ENCODE results near the gene CBARP. TPM values are rescaled to one million over a fixed set of nuclear protein-coding genes. Genes with fewer than 3 reads are reported as not detected.

CBARP gene
- total RNA-seq, 1 donor from 2014 or later = 0.10 TPM

DNA sequence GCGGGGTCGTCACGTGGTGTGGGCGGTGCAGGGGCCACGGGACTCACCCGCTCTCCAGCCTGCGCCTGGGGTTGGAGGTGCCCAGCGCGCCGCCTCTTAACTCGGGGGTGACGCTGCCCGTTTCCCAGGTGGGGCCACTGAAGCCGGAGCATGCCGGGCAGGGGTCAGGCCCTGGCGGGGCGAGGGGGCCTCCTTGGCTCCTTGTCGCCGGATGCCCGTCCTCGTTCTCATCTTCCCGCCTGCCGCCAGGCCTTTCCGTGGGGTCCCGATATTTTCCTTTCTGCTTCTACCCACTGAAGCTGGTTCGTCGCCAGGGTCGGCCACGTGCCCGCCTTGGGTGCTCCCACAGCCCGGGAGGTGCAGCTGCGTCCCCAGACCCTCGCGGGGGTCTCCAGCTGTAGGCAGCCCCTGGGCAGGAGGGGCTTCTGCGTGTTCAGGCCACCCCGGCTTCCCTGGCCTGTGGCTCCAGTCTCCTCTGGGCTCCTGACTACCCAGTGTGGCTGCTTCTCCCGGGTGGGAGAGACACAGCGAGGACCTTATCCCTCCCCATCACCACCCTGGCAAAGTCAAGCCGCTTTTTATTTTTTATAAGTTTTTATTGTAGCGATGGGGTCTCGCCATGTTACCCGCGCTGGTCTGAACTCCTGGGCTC lies 38.3 kb upstream of the CBARP start:
- intact Hi-C loops (cut with micrococcal nuclease) = loop anchor here (1.0 to 2.0 kb wide), 4 partner anchors 10 to 131 kb away; partner anchors contain the start of genes DAZAP1 and NDUFS7

- intact Hi-C loops (cut with micrococcal nuclease) = loop anchor here (1.0 to 2.0 kb wide), 3 partner anchors 9 to 108 kb away; partner anchors contain the start of gene NDUFS7
These were observed 37.6 kb upstream of the CBARP start, which contains the start of gene FAM174C for GRCh38 chr19:1275260-1275975. Gene FAM174C, plus strand, starts transcription at chr19:1275530. Its CDS starts 20 bp downstream, at chr19:1275550.

- intact Hi-C loops (cut with micrococcal nuclease) = loop anchor here (1.0 to 2.0 kb wide), 3 partner anchors 9 to 108 kb away; partner anchors contain the start of gene NDUFS7
These were observed 37.1 kb upstream of the CBARP start for GRCh38 chr19:1274852-1275259.

DNA sequence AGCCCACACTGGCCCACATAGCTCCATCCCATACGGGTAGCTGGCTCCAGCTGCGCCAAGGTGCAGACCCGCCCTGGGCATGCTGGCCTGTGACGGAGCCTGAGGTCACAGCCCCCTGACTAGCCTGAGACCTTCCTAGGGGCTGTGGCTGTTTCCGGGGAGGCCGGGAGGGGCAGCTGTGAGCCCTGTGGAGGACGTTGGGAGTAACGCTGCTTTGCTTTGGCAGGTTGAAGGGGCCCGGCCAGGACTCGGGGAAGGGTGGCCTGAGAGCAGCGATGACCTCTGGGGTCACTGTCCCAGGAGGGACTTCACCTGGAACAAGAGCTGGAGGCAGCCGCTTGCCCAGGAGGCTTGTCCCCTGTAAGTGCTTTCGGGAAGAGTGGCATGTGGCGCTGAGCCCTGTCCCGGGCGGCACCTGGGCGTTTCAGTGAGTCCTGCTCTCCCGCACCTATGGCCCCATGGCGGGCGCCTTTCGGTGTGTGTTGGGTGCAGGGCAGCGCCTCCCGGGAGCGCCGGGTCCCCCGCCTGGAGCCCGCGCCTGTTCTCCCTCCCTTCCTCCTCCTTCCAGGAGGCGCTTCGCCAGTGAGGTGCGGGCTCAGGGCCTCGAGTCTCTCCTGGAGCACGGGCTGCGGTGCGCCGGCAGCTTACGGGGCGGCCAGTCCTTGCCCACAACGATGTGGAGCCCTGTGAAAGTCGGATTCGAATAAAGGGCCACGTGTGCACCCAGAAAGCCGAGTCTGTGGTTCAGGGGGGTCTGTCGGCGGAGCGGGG lies 36.5 kb upstream of the CBARP start:
- intact Hi-C loops (cut with micrococcal nuclease) = loop anchor here (2.0 kb wide), 1 partner anchor 81 kb away; a partner anchor contains a TSS

DNA sequence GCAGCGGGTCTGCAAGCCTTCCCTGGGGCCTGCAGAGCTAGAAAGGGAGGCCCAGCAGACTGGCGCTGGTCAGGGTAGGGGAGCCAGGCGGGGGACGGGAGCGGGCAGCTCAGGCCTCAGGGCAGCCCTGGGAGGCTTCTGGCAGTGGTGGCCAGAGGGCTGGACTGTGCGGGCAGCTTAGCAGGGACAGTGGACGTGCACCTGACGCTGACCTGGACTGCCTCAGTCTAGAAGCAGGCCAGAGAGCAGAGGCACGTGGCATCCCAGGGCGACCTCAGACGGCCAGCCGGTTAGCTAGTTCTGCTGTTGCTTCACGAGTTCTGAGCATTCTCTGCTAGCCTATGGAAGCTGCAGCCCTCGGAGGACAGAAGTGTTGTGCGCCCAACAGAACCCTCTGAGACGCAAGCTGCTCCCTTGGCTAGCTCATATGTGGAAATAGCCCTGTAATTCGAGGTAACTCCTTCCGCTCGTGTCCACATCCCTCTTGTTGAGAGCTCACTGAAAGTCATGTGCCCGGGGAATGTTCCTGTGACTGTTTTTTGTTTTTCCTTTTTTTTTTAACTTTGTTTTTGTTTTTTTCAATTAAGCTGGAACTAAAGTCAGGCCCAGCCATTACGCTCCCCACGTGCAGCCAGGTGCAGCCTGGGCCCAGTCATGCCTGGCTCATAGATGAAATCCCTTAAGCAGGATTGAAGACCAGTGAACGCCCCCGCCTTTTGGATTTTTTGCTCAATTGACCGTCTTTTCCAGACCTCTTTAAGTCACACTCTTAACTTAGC lies 35.6 kb upstream of the CBARP start:
- intact Hi-C loops (cut with micrococcal nuclease) = loop anchor here (2.0 kb wide), 1 partner anchor 81 kb away; a partner anchor contains a TSS

DNA sequence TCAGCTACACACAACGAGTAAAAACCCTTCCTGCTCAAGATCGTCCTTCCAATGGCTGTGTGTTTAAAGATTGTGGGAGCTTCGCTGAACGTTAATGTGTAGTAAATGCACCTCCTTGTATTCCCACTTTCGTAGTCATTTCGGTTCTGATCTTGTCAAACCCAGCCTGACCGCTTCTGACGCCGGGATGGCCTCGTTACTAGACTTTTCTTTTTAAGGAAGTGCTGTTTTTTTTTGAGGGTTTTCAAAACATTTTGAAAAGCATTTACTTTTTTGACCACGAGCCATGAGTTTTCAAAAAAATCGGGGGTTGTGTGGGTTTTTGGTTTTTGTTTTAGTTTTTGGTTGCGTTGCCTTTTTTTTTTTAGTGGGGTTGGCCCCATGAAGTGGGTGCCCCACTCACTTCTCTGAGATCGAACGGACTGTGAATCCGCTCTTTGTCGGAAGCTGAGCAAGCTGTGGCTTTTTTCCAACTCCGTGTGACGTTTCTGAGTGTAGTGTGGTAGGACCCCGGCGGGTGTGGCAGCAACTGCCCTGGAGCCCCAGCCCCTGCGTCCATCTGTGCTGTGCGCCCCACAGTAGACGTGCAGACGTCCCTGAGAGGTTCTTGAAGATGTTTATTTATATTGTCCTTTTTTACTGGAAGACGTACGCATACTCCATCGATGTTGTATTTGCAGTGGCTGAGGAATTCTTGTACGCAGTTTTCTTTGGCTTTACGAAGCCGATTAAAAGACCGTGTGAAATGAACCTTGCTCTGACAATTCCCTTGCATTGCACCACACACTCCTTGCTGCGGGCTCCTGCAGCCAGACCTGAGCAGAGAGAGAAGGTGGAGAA lies 34.8 kb upstream of the CBARP start:
- intact Hi-C loops (cut with micrococcal nuclease) = no loop called here

DNA sequence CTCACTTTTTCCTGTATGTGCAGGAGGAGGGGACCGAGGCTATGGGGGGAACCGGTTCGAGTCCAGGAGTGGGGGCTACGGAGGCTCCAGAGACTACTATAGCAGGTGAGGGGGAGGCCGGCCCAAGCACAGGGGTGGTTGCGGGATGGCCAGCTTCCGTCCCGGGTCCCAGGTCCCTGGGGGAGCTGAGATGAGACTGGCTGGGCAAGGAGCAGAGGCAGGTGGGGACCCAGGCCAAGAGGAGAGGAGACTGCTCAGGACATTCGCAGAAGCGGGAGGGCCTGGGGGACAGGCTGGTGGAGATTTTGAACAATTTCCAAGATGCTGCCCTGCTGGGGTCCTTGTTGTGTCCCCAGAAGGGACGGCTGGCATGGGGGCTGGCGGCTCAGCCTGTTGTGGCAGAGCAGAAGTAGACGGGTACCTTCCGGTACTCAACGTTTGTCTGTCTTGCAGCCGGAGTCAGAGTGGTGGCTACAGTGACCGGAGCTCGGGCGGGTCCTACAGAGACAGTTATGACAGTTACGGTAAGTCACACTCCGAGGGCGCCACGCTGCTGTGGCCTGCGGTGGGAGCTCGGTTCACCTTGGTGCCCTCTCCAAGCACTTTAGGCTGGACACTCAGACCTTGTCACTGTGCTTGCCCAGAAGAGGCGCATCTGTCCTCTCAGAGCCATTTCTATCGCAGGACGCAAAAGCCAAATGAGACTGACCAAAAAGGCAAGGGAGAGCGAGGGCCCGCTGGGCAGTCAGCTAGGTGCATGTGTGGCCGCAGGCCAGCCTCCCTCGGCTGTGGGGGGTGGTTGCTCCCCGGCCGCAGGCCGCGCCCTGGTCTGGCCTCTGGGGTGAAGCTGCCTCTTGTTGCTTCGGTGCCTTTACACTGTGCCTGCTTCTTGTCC lies 34.0 kb upstream of the CBARP start:
- intact Hi-C loops (cut with micrococcal nuclease) = no loop called here

- intact Hi-C loops (cut with micrococcal nuclease) = no loop called here
These were observed 33.2 kb upstream of the CBARP start for GRCh38 chr19:1270854-1271527.

GRCh38 chr19:1270213-1270853 lies 32.5 kb upstream of the CBARP start:
- intact Hi-C loops (cut with micrococcal nuclease) = no loop called here

DNA sequence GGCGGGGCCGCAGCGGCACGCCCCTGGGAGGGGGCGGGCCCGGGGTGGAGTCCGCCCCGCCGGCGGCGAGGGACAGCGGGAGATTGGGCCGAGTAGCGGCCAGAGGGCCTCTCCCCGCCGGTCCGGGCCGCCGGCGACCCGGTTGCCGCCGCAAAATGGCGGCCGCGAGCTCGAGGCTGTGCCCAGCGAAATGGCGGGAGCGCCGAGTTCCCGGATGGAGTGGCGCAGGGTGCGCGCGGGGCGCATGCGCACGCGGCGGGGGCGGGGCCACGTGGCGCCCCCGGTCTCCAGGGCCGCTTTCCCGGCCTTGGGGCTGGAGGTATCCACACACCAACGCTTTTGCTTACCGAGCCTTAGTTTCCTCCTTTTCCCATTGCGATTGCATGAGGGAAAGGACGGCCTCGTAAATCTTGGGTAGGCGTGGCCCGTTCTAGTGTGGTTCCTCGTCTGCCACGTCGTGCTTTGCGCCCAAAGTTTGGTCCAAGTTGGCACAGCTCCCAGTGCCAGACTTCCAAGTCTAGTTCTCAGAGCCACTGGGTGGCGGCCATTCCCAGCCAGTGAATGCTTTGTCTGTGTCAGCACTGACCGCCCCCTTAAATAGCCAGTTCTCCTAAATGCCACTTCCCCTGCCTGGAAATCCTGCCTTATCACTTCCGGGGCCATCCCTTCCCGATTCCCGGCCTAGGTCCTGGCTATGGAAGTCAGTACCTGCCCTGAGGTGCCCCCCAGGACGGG lies 31.8 kb upstream of the CBARP start:
- intact Hi-C loops (cut with micrococcal nuclease) = loop anchor here (1.0 to 5.0 kb wide), 7 partner anchors 8 to 472 kb away; partner anchors contain the start of genes POLR2E, PTBP1 and RPS15

GRCh38 chr19:1269065-1269477 lies 31.3 kb upstream of the CBARP start, which contains the start of gene CIRBP:
Gene CIRBP, plus strand, starts transcription at chr19:1269332. Its CDS starts 1,602 bp downstream, at chr19:1270934.
- intact Hi-C loops (cut with micrococcal nuclease) = loop anchor here (1.0 to 5.0 kb wide), 7 partner anchors 8 to 472 kb away; partner anchors contain the start of genes POLR2E, PTBP1 and RPS15

DNA sequence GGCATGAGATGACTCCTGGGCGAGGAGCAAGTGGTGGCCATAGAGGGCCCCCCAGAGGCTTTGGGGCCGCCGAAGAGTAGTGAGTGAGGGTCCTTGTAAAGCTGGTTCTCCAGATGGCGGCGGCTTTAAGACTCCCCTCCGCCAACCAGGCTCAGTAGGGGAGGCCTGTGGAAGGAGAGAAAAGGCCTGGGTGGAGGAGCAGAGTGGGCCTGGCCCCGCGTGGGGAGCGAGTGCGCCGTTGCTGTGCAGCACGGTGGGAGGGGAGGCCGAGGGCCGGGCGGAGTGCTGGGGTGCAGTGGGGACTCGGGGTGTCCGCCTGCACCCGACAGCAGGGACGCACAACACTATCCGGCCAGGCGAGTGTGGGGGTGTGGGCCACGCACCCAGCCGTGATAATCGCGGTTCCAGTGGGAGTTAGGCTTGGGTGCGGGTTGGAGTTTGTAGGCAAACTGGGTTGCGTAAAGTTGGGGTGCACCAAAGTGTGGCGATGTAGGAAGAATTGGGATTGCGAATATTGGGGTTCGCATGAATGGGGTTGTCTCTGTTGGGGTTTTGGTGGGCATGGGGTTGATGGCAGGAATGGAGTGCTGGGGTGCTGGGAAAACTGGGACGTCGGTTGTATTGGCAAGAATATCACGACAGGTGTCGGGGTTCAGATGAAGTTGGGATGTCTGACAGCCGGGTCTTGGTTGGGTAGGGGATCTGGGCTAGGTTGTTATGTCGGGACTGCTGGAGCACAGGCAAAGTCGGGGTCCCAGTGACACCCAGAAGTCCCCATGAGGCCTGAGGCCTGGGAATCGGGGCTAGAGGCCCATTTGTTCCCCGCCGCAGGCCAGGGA lies 30.6 kb upstream of the CBARP start:
- intact Hi-C loops (cut with micrococcal nuclease) = loop anchor here (1.0 to 5.0 kb wide), 7 partner anchors 7 to 471 kb away; partner anchors contain the start of genes POLR2E, PTBP1 and RPS15

DNA sequence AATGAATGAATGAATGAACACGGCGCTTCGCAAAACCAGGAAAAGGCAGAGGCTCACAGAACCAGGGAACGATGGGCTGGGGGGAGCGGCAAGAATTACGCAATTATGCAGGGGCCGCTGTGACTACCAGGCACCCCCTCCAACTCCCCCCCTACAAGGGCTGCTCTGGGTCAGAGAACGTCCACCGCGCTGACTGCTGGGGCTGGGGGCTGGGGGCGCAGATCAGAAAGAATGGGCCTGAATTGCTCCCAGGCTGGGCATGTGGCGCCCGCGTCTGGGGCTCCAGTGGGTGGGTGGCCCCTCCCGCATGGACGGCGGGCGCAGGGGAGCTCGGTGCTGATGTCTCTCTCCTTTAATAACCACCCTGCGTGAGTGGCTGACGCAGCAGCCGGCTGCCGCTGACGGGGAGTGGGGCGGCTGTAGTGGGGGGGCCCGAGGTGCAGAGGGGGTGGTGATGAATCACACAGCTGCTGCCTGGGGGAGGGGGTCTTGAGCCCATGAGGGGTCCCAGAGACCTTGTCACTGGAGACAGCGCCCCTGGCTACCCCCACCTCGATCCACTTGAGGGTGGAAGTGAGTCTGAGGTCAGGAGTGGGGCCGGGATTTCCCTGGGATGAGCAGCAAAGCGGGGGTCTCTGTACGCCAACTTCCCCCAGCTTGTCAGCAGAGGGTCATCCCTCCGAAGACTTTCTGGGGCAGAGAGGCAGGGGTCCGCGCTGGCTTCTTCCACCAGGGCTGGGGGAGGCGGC lies 29.8 kb upstream of the CBARP start:
- intact Hi-C loops (cut with micrococcal nuclease) = loop anchor here (2.0 to 5.0 kb wide), 3 partner anchors 170 to 395 kb away; partner anchors contain the start of genes POLR2E and RPS15

DNA sequence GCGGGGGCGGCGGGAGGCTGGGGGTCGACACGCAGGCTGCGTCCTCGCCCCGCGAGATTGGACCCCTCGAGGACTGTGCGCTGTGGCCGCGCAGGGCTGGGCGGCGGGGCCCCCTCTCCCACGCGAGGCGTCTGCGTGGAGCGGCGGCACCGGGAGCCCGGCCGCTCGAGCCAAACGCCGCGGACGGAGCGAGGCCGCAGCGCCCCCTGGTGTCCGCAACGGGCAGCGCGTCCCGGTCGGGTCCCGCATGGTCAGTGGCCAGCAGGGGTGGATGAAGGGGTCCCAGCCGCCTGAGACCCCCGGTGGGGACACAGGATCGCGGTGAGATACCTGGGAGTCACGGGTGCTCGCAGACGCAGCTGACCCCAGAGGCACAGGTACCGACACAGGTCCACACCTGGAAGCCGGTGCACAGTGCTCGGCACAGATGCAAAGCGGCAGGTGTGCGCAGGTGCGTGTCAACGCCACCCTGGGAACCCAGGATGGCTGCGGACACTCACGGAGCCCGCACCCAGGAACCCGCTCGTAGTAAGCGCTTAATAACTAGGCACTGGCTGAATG lies 29.2 kb upstream of the CBARP start:
- intact Hi-C loops (cut with micrococcal nuclease) = loop anchor here (1.0 to 5.0 kb wide), 3 partner anchors 8 to 170 kb away; partner anchors contain the start of genes FAM174C and POLR2E
